Testis (tissue), 3 donors: ENCODE results near the gene SEC31A. TPM values are rescaled to one million over a fixed set of nuclear protein-coding genes. Genes with fewer than 3 reads are reported as not detected.
"Not testable (repeated sequence)": the region's sequence is repeated elsewhere in the genome, so short reads cannot be mapped to it uniquely, and the experiment has no call there.

Experiments
- DNase-seq: peaks from one replicate; pipeline ENCODE4 v3.0.0-alpha.2; 2019
- H3K27ac ChIP-seq, 2 donors: fragments of 200-600 bp; sonication (generic); one replicate each; pipeline ENCODE4 v1.5.1; 2019
- H3K27me3 ChIP-seq: fragments of 200-600 bp; sonication (generic); one replicate; pipeline ENCODE4 v1.5.1; 2019
- H3K36me3 ChIP-seq: fragments of 200-600 bp; sonication (generic); one replicate; pipeline ENCODE4 v1.5.1; 2017; ENCODE audit warnings: low read depth; ENCODE audit errors: missing control alignments
- H3K4me1 ChIP-seq: fragments of 200-600 bp; sonication (generic); one replicate; pipeline ENCODE4 v1.5.1; 2019
- H3K4me3 ChIP-seq, 2 donors: fragments of 200-600 bp; sonication (generic); one replicate each; pipeline ENCODE4 v1.5.1; 2017 to 2019
- H3K9me3 ChIP-seq: fragments of 200-600 bp; sonication (generic); one replicate; pipeline ENCODE4 v1.5.1; 2017
- CTCF ChIP-seq, 3 experiments: fragments of 450-650 bp in 2 of 3; fragments of 200-600 bp in 1 of 3; sonication (generic) in 1 of 3; IDR thresholded peaks; one replicate each; pipeline ENCODE4 v1.5.1; 2016 to 2019; ENCODE audit warnings: antibody characterized with exemption in 3 of 3, mild to moderate bottlenecking in 2 of 3, moderate library complexity in 1 of 3
- POLR2A ChIP-seq: fragments of 450-650 bp; IDR thresholded peaks from one replicate; pipeline ENCODE4 v1.6.1; 2017; ENCODE audit warnings: antibody characterized with exemption, mild to moderate bottlenecking, moderate library complexity
- WGBS, 2 donors: methylation state at CpG; one replicate each; pipeline ENCODE4 v1.1.5; 2018; 5-methylcytosine and 5-hydroxymethylcytosine counted together
- intact Hi-C: fragments of 100-400 bp; cut with DNase I; formaldehyde crosslinking; loops from one replicate; pipeline ENCODE4 v1.15.1; 2023; ENCODE audit warnings: low total_unique reads
- polyA plus RNA-seq: library from polyadenylated mRNA; stranded (reverse); fragments of 350-450 nt; fragmentation: Illumina TruSeq; extraction: RNeasy Lipid Tissue Mini Kit (QIAGEN cat#74804); gene quantifications from one replicate; pipeline ENCODE4 v1.2.3, GENCODE V29; 2014; ENCODE audit warnings: low read depth, low replicate concordance; ENCODE audit not compliant: insufficient read depth
- total RNA-seq, 2 donors: library from RNA; depleted of rRNA; stranded (reverse); fragments of >200 nt; gene quantifications; one replicate each; pipeline ENCODE4 v1.2.3, GENCODE V29; 2016

Gene SEC31A
- total and polyA plus RNA-seq, 3 donors from 2014 or later = 131 to 191 (median 168) TPM

DNA sequence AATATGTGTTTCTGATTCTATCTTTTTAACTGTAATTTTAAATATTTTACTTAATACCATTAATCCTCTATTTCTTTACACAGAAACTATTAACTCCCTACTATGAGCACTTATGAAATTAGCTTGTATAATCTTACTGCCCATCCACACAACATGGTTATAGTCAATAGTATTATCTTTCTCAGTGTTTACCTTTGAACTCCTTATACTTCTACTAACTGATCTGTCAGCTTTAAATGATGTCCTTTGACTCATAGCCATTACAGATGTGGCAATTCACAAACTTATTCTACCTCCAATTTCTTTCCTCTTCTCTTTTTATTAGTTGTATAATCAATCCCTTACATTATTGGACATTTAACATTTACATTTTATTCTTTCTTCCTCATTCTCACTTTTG, 5.5 kb downstream of the SEC31A start:
- no peak overlapping the region for H3K27ac ChIP-seq
- no peaks in the 10 kb centered on the region for H3K36me3 ChIP-seq
- intact Hi-C loops = no loop called here
- no peaks in the 10 kb centered on the region for H3K9me3 ChIP-seq
- H3K4me1 ChIP-seq = peaks cover 18% of the 10 kb centered on the region
- TF ChIP-seq CTCF (IDR thresholded peaks at IDR 0.05) = no peak
- TF ChIP-seq POLR2A = no peak
- DNase-seq = no peak
- no peak overlapping the region for H3K4me3 ChIP-seq
- H3K27me3 ChIP-seq = no peaks in the 10 kb centered on the region

DNA sequence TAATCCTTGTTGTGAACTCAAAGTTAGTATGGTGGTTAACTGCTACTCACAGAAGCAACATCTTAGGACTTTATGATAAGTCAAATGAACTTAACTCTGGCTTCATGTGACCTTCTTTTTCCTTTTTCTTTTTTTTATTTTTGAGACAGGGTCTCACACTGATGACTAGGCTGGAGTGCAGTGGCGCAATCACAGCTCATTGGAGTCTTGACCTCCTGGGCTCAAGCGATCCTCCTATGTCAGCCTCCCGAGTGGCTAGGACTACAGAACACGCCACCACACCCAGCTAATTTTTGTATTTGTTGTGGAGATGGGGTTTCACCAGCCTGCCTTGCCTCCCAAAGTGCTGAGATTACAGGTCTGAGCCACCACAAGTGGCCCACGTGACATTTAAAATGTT, 22.4 kb downstream of the SEC31A start:
- no peaks in the 10 kb centered on the region for H3K36me3 ChIP-seq
- 97 to 98% methylated on average over 5 of the region's 5 CpGs for WGBS, 2 donors

GRCh38 chr4:82866706-82867385, 24.1 kb downstream of the SEC31A start:
- Histone ChIP-seq H3K36me3 (no peaks in the 10 kb centered on the region), H3K27ac (no peak overlapping the region), H3K4me1 (no peaks in the 10 kb centered on the region), H3K27me3 (no peaks in the 10 kb centered on the region), H3K4me3 (no peak overlapping the region), H3K9me3 (no peaks in the 10 kb centered on the region)
- no peak for DNase-seq
- TF ChIP-seq CTCF (IDR thresholded peaks at IDR 0.05) = no peak
- TF ChIP-seq POLR2A = no peak
- 81 to 89% methylated on average over 8 of the region's 8 CpGs for WGBS, 2 donors
- intact Hi-C loops = no loop called here

More for the DNA sequence above, 22.4 kb downstream of the SEC31A start:
- Histone ChIP-seq H3K9me3 (no peaks in the 10 kb centered on the region), H3K4me3 (no peak overlapping the region), H3K27ac (no peak overlapping the region), H3K27me3 (no peaks in the 10 kb centered on the region), H3K4me1 (no peaks in the 10 kb centered on the region)
- intact Hi-C loops = no loop called here
- no peak for DNase-seq
- TF ChIP-seq CTCF (IDR thresholded peaks at IDR 0.05) (no peak), POLR2A (no peak)

- H3K27me3 ChIP-seq, H3K27ac ChIP-seq, H3K36me3 ChIP-seq, H3K9me3 ChIP-seq, H3K4me3 ChIP-seq, DNase-seq, H3K4me1 ChIP-seq, intact Hi-C loops: not testable (repeated sequence)
- 81% methylated on average over 6 of the region's 6 CpGs for WGBS, 2 donors
Observed at GRCh38 chr4:82866033-82866432, 24.9 kb downstream of the SEC31A start.

DNA sequence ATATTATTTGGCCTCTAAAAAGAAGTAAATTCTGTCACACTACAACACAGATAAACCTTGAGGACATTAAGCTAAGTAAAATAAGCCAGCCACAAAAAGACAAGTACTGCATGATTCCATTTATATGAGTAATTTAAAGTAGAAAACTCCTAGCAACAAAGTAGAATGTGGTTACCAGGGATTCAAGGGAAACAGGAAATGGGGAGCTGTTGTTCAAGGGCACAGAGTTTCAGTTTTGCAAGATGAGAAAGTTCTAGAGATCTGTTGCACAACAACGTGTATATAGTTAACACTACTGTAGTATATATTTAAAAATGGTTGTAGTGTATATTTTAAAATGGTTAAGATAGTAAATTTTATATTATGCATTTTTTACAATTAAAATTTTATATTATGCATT, 25.4 kb downstream of the SEC31A start:
- Histone ChIP-seq H3K4me3 (no peak overlapping the region), H3K27me3 (no peaks in the 10 kb centered on the region), H3K4me1 (no peaks in the 10 kb centered on the region), H3K36me3 (no peaks in the 10 kb centered on the region), H3K27ac (no peak overlapping the region), H3K9me3 (no peaks in the 10 kb centered on the region)
- no peak for DNase-seq
- intact Hi-C loops = no loop called here
- TF ChIP-seq CTCF (IDR thresholded peaks at IDR 0.05) (no peak), POLR2A (no peak)
- 23 to 28% methylated on average over 1 of the region's 1 CpG for whole genome bisulfite sequencing, 2 donors
